Measurements from ENCODE around the gene CCDC68.

GRCh38 chr18:54867131-54867530 lies 92.1 kb downstream of the CCDC68 start:
- TF ChIP-seq CTCF (IDR thresholded peaks at IDR 0.05) (no peak), POLR2A (IDR thresholded peaks at IDR 0.05) (no peak)
